Esophagus squamous epithelium (tissue), 4 donors: ENCODE measurements around the gene KCNQ1.

Source experiments
- POLR2A ChIP-seq, 4 donors: fragments of 450-650 bp; IDR thresholded peaks; one replicate each; pipeline ENCODE4 v1.6.1; 2017; ENCODE audit warnings: antibody characterized with exemption in 4 of 4, mild to moderate bottlenecking in 4 of 4, moderate library complexity in 3 of 4
- TF ChIP-seq, protein P1 (sequence below), 6 experiments: fragments of 450-650 bp in 4 of 6; fragments of 200-600 bp in 2 of 6; sonication (generic) in 2 of 6; IDR thresholded peaks; one replicate each; pipeline ENCODE4 v1.5.1; 2016 to 2019; ENCODE audit warnings: antibody characterized with exemption in 6 of 6, mild to moderate bottlenecking in 4 of 6, moderate library complexity in 4 of 6

DNA sequence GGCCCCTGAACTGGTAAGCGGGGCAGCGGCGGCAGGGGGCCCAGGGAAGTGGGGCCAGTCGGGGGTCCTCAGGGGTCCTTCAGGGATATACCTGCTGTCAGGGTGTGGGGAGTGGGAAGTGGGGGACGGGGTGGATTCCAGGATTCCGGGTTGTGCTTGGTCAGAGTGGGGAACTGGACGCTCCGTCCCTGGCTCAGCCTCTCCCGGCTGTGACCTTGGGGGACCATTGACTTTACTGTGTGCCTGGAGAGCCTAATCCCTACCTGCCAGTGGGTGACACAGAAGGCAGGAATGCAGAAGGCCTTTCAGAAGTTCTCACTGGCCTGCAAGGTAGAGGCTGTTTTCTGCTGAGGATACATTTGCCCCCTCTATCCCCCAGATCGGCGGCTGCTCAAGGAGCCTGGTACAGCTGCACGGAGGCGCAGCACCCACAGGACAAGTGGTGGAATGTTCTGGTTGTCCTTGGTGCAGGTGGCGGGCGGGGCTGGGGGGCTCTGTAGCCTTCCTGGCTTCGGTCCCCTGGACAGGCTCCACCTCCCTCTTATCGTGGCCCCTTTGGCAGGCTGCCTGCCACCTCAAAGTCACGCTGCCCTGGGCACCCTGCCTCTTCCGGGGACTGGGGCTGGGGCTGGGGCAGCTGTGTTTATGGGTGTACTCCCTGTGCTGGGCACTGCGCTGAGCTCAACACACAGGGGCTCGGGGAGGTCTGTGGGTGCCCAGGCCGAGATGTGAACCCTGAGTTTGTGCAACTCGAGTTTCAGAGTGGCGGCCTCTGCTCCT is 18.4 kb downstream of the KCNQ1 start:
- TF ChIP-seq, protein P1, sequence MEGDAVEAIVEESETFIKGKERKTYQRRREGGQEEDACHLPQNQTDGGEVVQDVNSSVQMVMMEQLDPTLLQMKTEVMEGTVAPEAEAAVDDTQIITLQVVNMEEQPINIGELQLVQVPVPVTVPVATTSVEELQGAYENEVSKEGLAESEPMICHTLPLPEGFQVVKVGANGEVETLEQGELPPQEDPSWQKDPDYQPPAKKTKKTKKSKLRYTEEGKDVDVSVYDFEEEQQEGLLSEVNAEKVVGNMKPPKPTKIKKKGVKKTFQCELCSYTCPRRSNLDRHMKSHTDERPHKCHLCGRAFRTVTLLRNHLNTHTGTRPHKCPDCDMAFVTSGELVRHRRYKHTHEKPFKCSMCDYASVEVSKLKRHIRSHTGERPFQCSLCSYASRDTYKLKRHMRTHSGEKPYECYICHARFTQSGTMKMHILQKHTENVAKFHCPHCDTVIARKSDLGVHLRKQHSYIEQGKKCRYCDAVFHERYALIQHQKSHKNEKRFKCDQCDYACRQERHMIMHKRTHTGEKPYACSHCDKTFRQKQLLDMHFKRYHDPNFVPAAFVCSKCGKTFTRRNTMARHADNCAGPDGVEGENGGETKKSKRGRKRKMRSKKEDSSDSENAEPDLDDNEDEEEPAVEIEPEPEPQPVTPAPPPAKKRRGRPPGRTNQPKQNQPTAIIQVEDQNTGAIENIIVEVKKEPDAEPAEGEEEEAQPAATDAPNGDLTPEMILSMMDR (IDR thresholded peaks at IDR 0.05): no peak
- no peak for TF ChIP-seq POLR2A (IDR thresholded peaks at IDR 0.05)
